Kidney glomerular epithelial cell (primary cell): ENCODE measurements around the gene HDAC4.

Experiments
- DNase-seq: peaks from one replicate; lab custom pipeline; 2025; lab: John Stamatoyannopoulos, UW

The HDAC4 gene

GRCh38 chr2:239234191-239235175, 166.3 kb downstream of the HDAC4 start:
- DNase-seq = no peak

GRCh38 chr2:239233576-239233975, 167.2 kb downstream of the HDAC4 start:
- DNase-seq = no peak

GRCh38 chr2:239232195-239232578, 168.6 kb downstream of the HDAC4 start:
- DNase-seq = no peak

- no peak for DNase-seq
Observed at GRCh38 chr2:239231231-239232194, 169.3 kb downstream of the HDAC4 start.

GRCh38 chr2:239230318-239231052, 170.3 kb downstream of the HDAC4 start:
- no peak for DNase-seq

GRCh38 chr2:239229545-239230279, 171.1 kb downstream of the HDAC4 start:
- DNase-seq = no peak

- DNase-seq = no peak
Observed at GRCh38 chr2:239227661-239228371, 173.0 kb downstream of the HDAC4 start.

GRCh38 chr2:239226677-239227581, 173.9 kb downstream of the HDAC4 start:
- no peak for DNase-seq

GRCh38 chr2:239225871-239226561, 174.8 kb downstream of the HDAC4 start:
- DNase-seq = peak; percentile 16

- DNase-seq = no peak
Observed at GRCh38 chr2:239225371-239225851, 175.4 kb downstream of the HDAC4 start.

GRCh38 chr2:239224955-239225354, 175.9 kb downstream of the HDAC4 start:
- DNase-seq = no peak

- DNase-seq = no peak
Observed at GRCh38 chr2:239224199-239224570, 176.6 kb downstream of the HDAC4 start.

GRCh38 chr2:239223310-239224198, 177.3 kb downstream of the HDAC4 start:
- DNase-seq = no peak

- no peak for DNase-seq
Observed at GRCh38 chr2:239222706-239223309, 178.0 kb downstream of the HDAC4 start.

GRCh38 chr2:239222312-239222660, 178.5 kb downstream of the HDAC4 start:
- DNase-seq = no peak

GRCh38 chr2:239220981-239221396, 179.8 kb downstream of the HDAC4 start:
- DNase-seq = no peak

- no peak for DNase-seq
Observed at GRCh38 chr2:239220341-239220740, 180.5 kb downstream of the HDAC4 start.
